Measurements from ENCODE around the gene UBE2O.

The UBE2O gene

GRCh38 chr17:76402711-76403110 is 50.2 kb downstream of the UBE2O start:
- no peak for DNase-seq (ENCODE audit: low read depth)
- TF ChIP-seq, protein P1, sequence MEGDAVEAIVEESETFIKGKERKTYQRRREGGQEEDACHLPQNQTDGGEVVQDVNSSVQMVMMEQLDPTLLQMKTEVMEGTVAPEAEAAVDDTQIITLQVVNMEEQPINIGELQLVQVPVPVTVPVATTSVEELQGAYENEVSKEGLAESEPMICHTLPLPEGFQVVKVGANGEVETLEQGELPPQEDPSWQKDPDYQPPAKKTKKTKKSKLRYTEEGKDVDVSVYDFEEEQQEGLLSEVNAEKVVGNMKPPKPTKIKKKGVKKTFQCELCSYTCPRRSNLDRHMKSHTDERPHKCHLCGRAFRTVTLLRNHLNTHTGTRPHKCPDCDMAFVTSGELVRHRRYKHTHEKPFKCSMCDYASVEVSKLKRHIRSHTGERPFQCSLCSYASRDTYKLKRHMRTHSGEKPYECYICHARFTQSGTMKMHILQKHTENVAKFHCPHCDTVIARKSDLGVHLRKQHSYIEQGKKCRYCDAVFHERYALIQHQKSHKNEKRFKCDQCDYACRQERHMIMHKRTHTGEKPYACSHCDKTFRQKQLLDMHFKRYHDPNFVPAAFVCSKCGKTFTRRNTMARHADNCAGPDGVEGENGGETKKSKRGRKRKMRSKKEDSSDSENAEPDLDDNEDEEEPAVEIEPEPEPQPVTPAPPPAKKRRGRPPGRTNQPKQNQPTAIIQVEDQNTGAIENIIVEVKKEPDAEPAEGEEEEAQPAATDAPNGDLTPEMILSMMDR (conservative IDR thresholded peaks at IDR 0.05; ENCODE audit: control insufficient read depth, insufficient read depth, low read depth, low read length) = no peak
- H3K4me3 ChIP-seq (ENCODE audit: control insufficient read depth, low read depth, low read length) = no peak overlapping the region

- TF ChIP-seq, protein P1 (conservative IDR thresholded peaks at IDR 0.05; ENCODE audit: control insufficient read depth, insufficient read depth, low read depth, low read length) = no peak
- no peak overlapping the region for H3K4me3 ChIP-seq (ENCODE audit: control insufficient read depth, low read depth, low read length)
- DNase-seq (ENCODE audit: low read depth) = no peak
Observed at GRCh38 chr17:76399175-76400172, 53.5 kb downstream of the UBE2O start.

GRCh38 chr17:76398523-76399174 is 54.3 kb downstream of the UBE2O start:
- TF ChIP-seq, protein P1 (conservative IDR thresholded peaks at IDR 0.05; ENCODE audit: control insufficient read depth, insufficient read depth, low read depth, low read length) = no peak
- H3K4me3 ChIP-seq (ENCODE audit: control insufficient read depth, low read depth, low read length) = no peak overlapping the region
- DNase-seq (ENCODE audit: low read depth) = no peak

- no peak overlapping the region for H3K4me3 ChIP-seq (ENCODE audit: control insufficient read depth, low read depth, low read length)
- DNase-seq (ENCODE audit: low read depth) = peak; percentile 89
- TF ChIP-seq, protein P1 (conservative IDR thresholded peaks at IDR 0.05; ENCODE audit: control insufficient read depth, insufficient read depth, low read depth, low read length) = peak; percentile 94
Observed at GRCh38 chr17:76397687-76398522, 55.0 kb downstream of the UBE2O start.

GRCh38 chr17:76397184-76397583 is 55.8 kb downstream of the UBE2O start:
- TF ChIP-seq, protein P1 (conservative IDR thresholded peaks at IDR 0.05; ENCODE audit: control insufficient read depth, insufficient read depth, low read depth, low read length) = no peak
- no peak for DNase-seq (ENCODE audit: low read depth)
- H3K4me3 ChIP-seq (ENCODE audit: control insufficient read depth, low read depth, low read length) = no peak overlapping the region

DNA sequence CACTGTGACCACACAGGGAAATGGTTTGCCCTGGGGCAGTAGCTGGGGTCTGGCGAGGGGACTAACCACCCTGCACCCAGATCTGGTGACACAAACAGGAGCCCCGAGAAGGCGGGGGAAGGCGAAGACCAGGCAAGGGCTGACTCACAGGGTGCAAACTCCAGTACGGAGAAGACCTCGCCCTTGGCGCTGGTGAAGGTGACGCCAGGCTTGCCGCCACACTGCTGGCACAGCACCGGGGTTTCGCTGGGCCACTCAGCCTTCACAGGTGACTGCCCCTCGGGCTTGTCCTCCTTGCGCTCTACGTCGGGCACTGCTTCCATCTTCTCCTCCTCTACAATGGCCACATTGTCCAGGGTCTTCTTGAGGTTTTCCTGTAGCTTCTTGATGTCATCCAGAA is 57.0 kb downstream of the UBE2O start:
- TF ChIP-seq, protein P1 (conservative IDR thresholded peaks at IDR 0.05; ENCODE audit: control insufficient read depth, insufficient read depth, low read depth, low read length) = no peak
- DNase-seq (ENCODE audit: low read depth) = no peak
- H3K4me3 ChIP-seq (ENCODE audit: control insufficient read depth, low read depth, low read length) = no peak overlapping the region

All from fibroblast of mammary gland (primary cell).